K562 (cell line): Measurements from ENCODE around the gene SPRING1. TPM values are rescaled to one million over a fixed set of nuclear protein-coding genes. Genes with fewer than 3 reads are reported as not detected.

Source experiments
- ATAC-seq: fragments of 200-7000 bp; cut with Tn5 transposase; 3 replicates; pipeline ENCODE4 v1.9.1; 2020; ENCODE audit warnings: moderate library complexity
- BruUV-seq: library from RNA; stranded (reverse); fragments of 400-500 nt; replicated peaks from 2 replicates; lab custom pipeline; 2021; lab: Mats Ljungman, UMichigan
- CTCF ChIA-PET: fragments of 300-600 bp; formaldehyde crosslinking; extraction: SDS; loops from one replicate; lab custom pipeline; 2021; ENCODE audit warnings: low intra/inter-chr PET ratio; lab: Yijun Ruan, JAX
- POLR2A ChIA-PET: fragments of 300-600, 350-650 bp; sonication (Branson Sonifier 250); formaldehyde crosslinking; extraction: SDS; loops from one replicate; lab custom pipeline; 2021; ENCODE audit warnings: antibody characterized with exemption, inconsistent platforms; lab: Yijun Ruan, JAX
- DNase-seq, 4 experiments: peaks; one replicate each; pipeline versions ENCODE4 v3.0.0 to v3.0.0-alpha.2; 2011 to 2018; ENCODE audit warnings: low spot score in 3 of 4, mixed read lengths in 3 of 4; ENCODE audit errors: extremely low read depth in 1 of 4
- FAIRE-seq: peaks from 2 replicates; lab custom pipeline; 2011; peaks lifted over from hg19 to GRCh38; lab: Jason Lieb, UNC
- H2AFZ ChIP-seq: 2 replicates; pipeline ENCODE4 v1.6.0; 2011; ENCODE audit warnings: low read depth, low read length, control low read depth, inconsistent platforms
- H3K27ac ChIP-seq: fragments of 200-600 bp; 3 replicates; pipeline ENCODE4 v1.8.0; 2011; ENCODE audit warnings: low read depth, mild to moderate bottlenecking, control low read depth, inconsistent platforms, low read length, moderate library complexity, mixed read lengths; ENCODE audit errors: extremely low read depth
- H3K27me3 ChIP-seq, 2 experiments: fragments of 300-600 bp in 1 of 2; 2 replicates in 1 of 2; 3 replicates in 1 of 2; pipeline versions ENCODE4 v1.6.0 to v1.8.0; 2011; ENCODE audit warnings: inconsistent platforms in 2 of 2, low read length in 2 of 2, mild to moderate bottlenecking in 1 of 2, mixed read lengths in 1 of 2, moderate library complexity in 1 of 2; ENCODE audit not compliant: control insufficient read depth in 2 of 2, insufficient read depth in 2 of 2
- H3K36me3 ChIP-seq: fragments of 300-600 bp; 3 replicates; pipeline ENCODE4 v1.8.0; 2011; ENCODE audit warnings: mild to moderate bottlenecking, low read length, inconsistent platforms; ENCODE audit not compliant: control insufficient read depth, insufficient read depth
- H3K4me1 ChIP-seq, 2 experiments: fragments of 200-600 bp in 1 of 2; replicated peaks in 1 of 2; 2 replicates in 1 of 2; 3 replicates in 1 of 2; pipeline versions ENCODE4 v1.5.1 to v1.8.0; 2011; ENCODE audit warnings: inconsistent platforms in 2 of 2, low read length in 2 of 2, mild to moderate bottlenecking in 1 of 2, mixed read lengths in 1 of 2, moderate library complexity in 1 of 2; ENCODE audit not compliant: control insufficient read depth in 2 of 2, insufficient read depth in 2 of 2
- H3K4me2 ChIP-seq: 2 replicates; pipeline ENCODE4 v1.6.1; 2011; ENCODE audit warnings: low read length, control low read depth, inconsistent platforms, mixed read lengths; ENCODE audit not compliant: insufficient read depth
- H3K4me3 ChIP-seq: fragments of 200-600 bp; sonication (generic), shearing (Covaris generic); 2 replicates; pipeline ENCODE4 v1.5.1; 2016; ENCODE audit warnings: control low read depth, inconsistent platforms
- H3K79me2 ChIP-seq: fragments of 200-600 bp; 3 replicates; pipeline ENCODE4 v1.8.0; 2011; ENCODE audit warnings: low read length, inconsistent platforms; ENCODE audit not compliant: control insufficient read depth, insufficient read depth
- H3K9ac ChIP-seq, 2 experiments: 2 replicates each; pipeline versions ENCODE4 v1.6.0 to v1.6.1; 2011; ENCODE audit warnings: low read depth in 2 of 2, low read length in 2 of 2, control low read depth in 1 of 2, inconsistent platforms in 1 of 2, mild to moderate bottlenecking in 1 of 2, mixed read lengths in 1 of 2; ENCODE audit not compliant: insufficient read depth in 1 of 2
- H3K9me1 ChIP-seq: one replicate; pipeline ENCODE4 v1.6.0; 2011; ENCODE audit warnings: inconsistent platforms, mild to moderate bottlenecking, low read length, moderate library complexity; ENCODE audit not compliant: control insufficient read depth, insufficient read depth
- H3K9me3 ChIP-seq: replicated peaks from 2 replicates; pipeline ENCODE4 v1.5.1; 2011; ENCODE audit warnings: low read depth, low read length, inconsistent platforms; ENCODE audit not compliant: control insufficient read depth, insufficient read depth
- H4K20me1 ChIP-seq: replicated peaks from 2 replicates; pipeline ENCODE4 v1.6.1; 2011; ENCODE audit warnings: low read length, inconsistent platforms, mixed read lengths; ENCODE audit not compliant: control insufficient read depth, insufficient read depth
- CC2D1A ChIP-seq: fragments of 450-650 bp; IDR thresholded peaks from 2 replicates; pipeline ENCODE4 v1.6.1; 2017; ENCODE audit warnings: mild to moderate bottlenecking
- CHD4 ChIP-seq: fragments of 200-600 bp; sonication (generic); IDR thresholded peaks from 3 replicates; pipeline ENCODE4 v1.6.1; 2012; ENCODE audit warnings: low read depth, mild to moderate bottlenecking, mixed read lengths, low read length, inconsistent platforms; ENCODE audit not compliant: insufficient read depth, insufficient replicate concordance, poor library complexity, severe bottlenecking
- DDX20 ChIP-seq: fragments of 450-650 bp; IDR thresholded peaks from 2 replicates; pipeline ENCODE4 v1.6.1; 2016; ENCODE audit warnings: missing genetic modification characterization, low read depth, mild to moderate bottlenecking, missing compliant biosample characterization, moderate library complexity
- EP300 ChIP-seq: IDR thresholded peaks from 2 replicates; pipeline ENCODE4 v1.6.1; 2012; ENCODE audit warnings: low read length, improper control_type of control experiment
- GTF2F1 ChIP-seq: IDR thresholded peaks from 2 replicates; pipeline ENCODE4 v1.6.1; 2011; ENCODE audit warnings: low read depth, low read length, improper control_type of control experiment
- HCFC1 ChIP-seq: IDR thresholded peaks from 2 replicates; pipeline ENCODE4 v1.6.1; 2012; ENCODE audit warnings: low read depth, low read length, improper control_type of control experiment
- HSF4 ChIP-seq: fragments of 250-450 bp; sonication (Bioruptor Pico); IDR thresholded peaks from 2 replicates; pipeline ENCODE4 v2.1.2; 2022; ENCODE audit warnings: mild to moderate bottlenecking, moderate library complexity, borderline replicate concordance
- KDM2B ChIP-seq: fragments of 250-450 bp; sonication (Bioruptor Pico); IDR thresholded peaks from 2 replicates; pipeline ENCODE4 v1.8.0; 2021; ENCODE audit warnings: mild to moderate bottlenecking, moderate library complexity
- KLF16 ChIP-seq: IDR thresholded peaks from 2 replicates; pipeline ENCODE4 v1.6.1; 2016; ENCODE audit warnings: antibody characterized with exemption
- NCOA2 ChIP-seq, 2 experiments: fragments of 450-650 bp; IDR thresholded peaks; 2 replicates each; pipeline ENCODE4 v1.6.1; 2018; ENCODE audit warnings: mild to moderate bottlenecking in 2 of 2, moderate library complexity in 1 of 2; ENCODE audit not compliant: partially characterized antibody in 2 of 2
- NEUROD1 ChIP-seq: fragments of 150-350 bp; IDR thresholded peaks from 2 replicates; pipeline ENCODE4 v1.6.1; 2014; ENCODE audit warnings: borderline replicate concordance, low read length, low read depth; ENCODE audit not compliant: partially characterized antibody
- NR2C2 ChIP-seq, 2 experiments: fragments of 200-800 bp in 1 of 2; sonication (Bioruptor generic) in 1 of 2; sonication (generic) in 1 of 2; formaldehyde crosslinking in 1 of 2; IDR thresholded peaks; 2 replicates each; pipeline versions ENCODE4 v1.6.1 to v1.8.0; 2016 to 2022; ENCODE audit warnings: mild to moderate bottlenecking in 1 of 2, missing compliant biosample characterization in 1 of 2, missing genetic modification characterization in 1 of 2, missing genetic modification reagents in 1 of 2
- PTTG1 ChIP-seq: fragments of 450-650 bp; IDR thresholded peaks from 2 replicates; pipeline ENCODE4 v1.6.1; 2016; ENCODE audit warnings: low read depth, mild to moderate bottlenecking, missing genetic modification characterization, missing compliant biosample characterization
- RBM39 ChIP-seq: fragments of 200-400 bp; formaldehyde crosslinking; optimal IDR thresholded peaks from 2 replicates; pipeline ENCODE3; 2018; ENCODE audit warnings: low read depth, low read length
- SMARCA5 ChIP-seq: fragments of 450-650 bp; IDR thresholded peaks from 2 replicates; pipeline ENCODE4 v1.6.1; 2016
- SMC3 ChIP-seq: conservative IDR thresholded peaks from 2 replicates; pipeline ENCODE4 v1.6.1; 2011; ENCODE audit warnings: low read depth, low read length, improper control_type of control experiment; ENCODE audit not compliant: insufficient read depth
- SOX6 ChIP-seq: fragments of 450-650 bp; IDR thresholded peaks from 2 replicates; pipeline ENCODE4 v1.6.1; 2014; ENCODE audit warnings: mild to moderate bottlenecking
- XRCC3 ChIP-seq: fragments of 450-650 bp; IDR thresholded peaks from 2 replicates; pipeline ENCODE4 v1.6.1; 2017; ENCODE audit warnings: mild to moderate bottlenecking, moderate library complexity
- ZFP91 ChIP-seq: sonication (generic); formaldehyde crosslinking; IDR thresholded peaks from 2 replicates; pipeline ENCODE4 v1.8.0; 2022; ENCODE audit warnings: mild to moderate bottlenecking, missing genetic modification reagents
- ZNF282 ChIP-seq: sonication (generic); formaldehyde crosslinking; IDR thresholded peaks from 2 replicates; pipeline ENCODE4 v1.8.1; 2023; ENCODE audit warnings: missing genetic modification reagents
- ZNF347 ChIP-seq: fragments of 450-650 bp; formaldehyde crosslinking; IDR thresholded peaks from 2 replicates; pipeline ENCODE4 v1.4.0; 2020; ENCODE audit warnings: low read depth, mild to moderate bottlenecking, moderate library complexity
- ZNF584 ChIP-seq: fragments of 200-800 bp; sonication (Bioruptor generic); IDR thresholded peaks from 2 replicates; pipeline ENCODE4 v1.6.1; 2016; ENCODE audit warnings: low read depth, mild to moderate bottlenecking, missing genetic modification characterization, missing compliant biosample characterization
- WGBS: fragments of 100-300 bp; shearing (Covaris generic); methylation state at CpG from one replicate; pipeline ENCODE4 v1.1.6; 2016; ENCODE audit warnings: low coverage, mixed read lengths; ENCODE audit not compliant: insufficient coverage; ENCODE audit errors: missing lambda C conversion rate; 5-methylcytosine and 5-hydroxymethylcytosine counted together
- in situ Hi-C: fragments of 300-500 bp; cut with MboI; formaldehyde crosslinking; loops from 4 replicates; pipeline ENCODE4 v1.15.0; 2018; ENCODE audit warnings: inconsistent platforms, mixed read lengths
- intact Hi-C: fragments of 100-400 bp; cut with micrococcal nuclease; formaldehyde crosslinking; loops from 2 replicates; pipeline ENCODE4 v1.14.2; 2022
- polyA plus RNA-seq, 8 experiments: library from polyadenylated mRNA; depleted of rRNA in 4 of 8; stranded (reverse) in 5 of 8; unstranded in 3 of 8; fragments of >200 nt; fragmentation: Nextera tagmentation in 2 of 8; fragmentation: Illumina TruSeq in 1 of 8; extraction: Ambion mirVana in 2 of 8; extraction: Trizol in 1 of 8; gene quantifications; 2 replicates each; pipeline versions ENCODE4 v1.2.1 to v1.2.3, GENCODE V29; 2011 to 2014; ENCODE audit warnings: inconsistent platforms in 1 of 8, missing spikeins in 1 of 8
- total RNA-seq, 7 experiments: library from RNA; depleted of rRNA in 6 of 7; stranded (reverse); fragments of >200 nt in 6 of 7; fragmentation: Illumina TruSeq in 2 of 7; extraction: Trizol in 2 of 7; gene quantifications; 2 replicates each; pipeline versions ENCODE4 v1.2.1 to v1.2.3, GENCODE V29; 2011 to 2021; ENCODE audit warnings: low replicate concordance in 1 of 7

SPRING1 gene
- total and polyA plus RNA-seq, 9 of the 15 experiments (the other 6 are each of a cell fraction or from before 2014, with no cell fraction given): 1.1 to 20.0 (median 8.0) TPM

- Histone ChIP-seq H3K79me2 (no peaks in the 10 kb centered on the region), H3K9ac (no peak overlapping the region), H3K4me1 (no peaks in the 10 kb centered on the region), H3K9me1 (no peaks in the 10 kb centered on the region), H3K27me3 (peaks cover under 1 to 2% of the 10 kb centered on the region in 2 experiments; a peak in 3 of 5 replicates), H2AFZ (no peak overlapping the region), H3K9me3 (no peaks in the 10 kb centered on the region), H4K20me1 (no peaks in the 10 kb centered on the region), H3K27ac (no peak overlapping the region), H3K36me3 (no peaks in the 10 kb centered on the region), H3K4me3 (no peak overlapping the region), H3K4me2 (no peak overlapping the region)
- 7% methylated on average over 12 of the region's 12 CpGs for WGBS
- ChIA-PET CTCF (interaction anchor here (0.5 to 2.5 kb wide), 10 partner anchors 160 to 562 kb away, joined by 3 to 17 read pairs (median 6); partner anchors contain the start of gene HRK), POLR2A (interaction anchor here (0.5 to 0.8 kb wide), 2 partner anchors 12 to 736 kb away, joined by 3 read pairs; no protein-coding TSS in a partner anchor)
- FAIRE-seq (peak; percentile 98), DNase-seq (peak; percentile 74 to 78 (median 78)), ATAC-seq (peak; percentile 92)
- intact Hi-C loops (loop anchor here (1.0 to 2.0 kb wide), 6 partner anchors 160 to 416 kb away; no protein-coding TSS in a partner anchor), in situ Hi-C loops (loop anchor here (10.0 to 25.0 kb wide), 2 partner anchors 259 to 411 kb away; no protein-coding TSS in a partner anchor)
- BruUV-seq: no TSS peak
- no peak for TF ChIP-seq DDX20 (tag)
- TF ChIP-seq SMARCA5: peak; percentile 54; the same call in 1 of the 2 replicates
- TF ChIP-seq HCFC1: 0 out of 2 replicates have a peak, but pooled peaks have one; percentile 21
- TF ChIP-seq SMC3: peak; percentile 95
- TF ChIP-seq NCOA2 (IDR thresholded peaks at IDR 0.05; ENCODE audit: partially characterized antibody in 2 of 2): no peak
- TF ChIP-seq NEUROD1: no peak
- no peak for TF ChIP-seq ZNF584 (CRISPR knock-in tag)
- TF ChIP-seq KLF16: 0 out of 2 replicates have a peak, but pooled peaks have one; percentile 5
- no peak for TF ChIP-seq EP300
- TF ChIP-seq NR2C2 (CRISPR knock-in tag; IDR thresholded peaks at IDR 0.05): no peak
- peak; percentile 65 for TF ChIP-seq NR2C2 (tag; IDR thresholded peaks at IDR 0.05)
- no peak for TF ChIP-seq PTTG1
- TF ChIP-seq CC2D1A: peak; percentile 81
- TF ChIP-seq RBM39: no peak
- TF ChIP-seq XRCC3: no peak
- no peak for TF ChIP-seq HSF4
- TF ChIP-seq SOX6: peak; percentile 20; the same call in 1 of the 2 replicates
- no peak for TF ChIP-seq ZFP91 (CRISPR knock-in tag)
- no peak for TF ChIP-seq CHD4
- no peak for TF ChIP-seq ZNF347 (CRISPR knock-in tag)
- no peak for TF ChIP-seq ZNF282 (CRISPR knock-in tag)
- TF ChIP-seq GTF2F1: no peak
- no peak for TF ChIP-seq KDM2B (CRISPR knock-in tag)
Measured at GRCh38 chr12:116703214-116703795, 34.6 kb downstream of the SPRING1 start.
